ENCODE data around the gene SCP2. TPM values are rescaled to one million over a fixed set of nuclear protein-coding genes. Genes with fewer than 3 reads are reported as not detected.

Gene SCP2
- total RNA-seq, 6 experiments from 2014 or later: 207 to 885 (median 634) TPM

GRCh38 chr1:53038566-53038965, 111.5 kb downstream of the SCP2 start:
- Histone ChIP-seq H3K9me3 (no peaks in the 10 kb centered on the region), H3K4me1 (no peaks in the 10 kb centered on the region), H3K4me3 (no peak overlapping the region), H3K27me3 (no peaks in the 10 kb centered on the region), H3K27ac (no peak overlapping the region), H3K36me3 (peaks cover 6 to 65% (median 25%) of the 10 kb centered on the region in 4 donors)
- intact Hi-C loops (cut with DNase I): no loop called here
- ATAC-seq (no peak), DNase-seq (no peak)
- TF ChIP-seq CTCF (IDR thresholded peaks at IDR 0.05) (no peak), POLR2A (IDR thresholded peaks at IDR 0.05) (no peak)
- 98% methylated on average over 3 of the region's 3 CpGs for WGBS (ENCODE audit: insufficient coverage, low coverage, low lambda C conversion rate, missing lambda C conversion rate)

- Histone ChIP-seq H3K27ac (no peak overlapping the region), H3K36me3 (peaks cover 9 to 79% (median 28%) of the 10 kb centered on the region in 4 donors), H3K4me1 (peaks cover 0 to 12% (median 4%) of the 10 kb centered on the region in 4 donors), H3K4me3 (no peak overlapping the region), H3K27me3 (no peaks in the 10 kb centered on the region), H3K9me3 (no peaks in the 10 kb centered on the region)
- no peak for ATAC-seq
- TF ChIP-seq CTCF (IDR thresholded peaks at IDR 0.05): no peak
- no peak for TF ChIP-seq POLR2A (IDR thresholded peaks at IDR 0.05)
- intact Hi-C loops (cut with DNase I): no loop called here
- DNase-seq: no peak
Measured at GRCh38 chr1:53043271-53043670, 116.2 kb downstream of the SCP2 start.

GRCh38 chr1:53044926-53045325, 117.8 kb downstream of the SCP2 start:
- H3K4me1 ChIP-seq: peaks cover 0 to 12% (median 4%) of the 10 kb centered on the region in 4 donors
- H3K36me3 ChIP-seq: peaks cover 4 to 79% (median 27%) of the 10 kb centered on the region in 4 donors
- 81% methylated on average over 5 of the region's 5 CpGs for WGBS (ENCODE audit: insufficient coverage, low coverage, low lambda C conversion rate, missing lambda C conversion rate)
- no peaks in the 10 kb centered on the region for H3K9me3 ChIP-seq
- ATAC-seq: no peak
- H3K27ac ChIP-seq: no peak overlapping the region
- no peak for TF ChIP-seq CTCF (IDR thresholded peaks at IDR 0.05)
- TF ChIP-seq POLR2A (IDR thresholded peaks at IDR 0.05): no peak
- intact Hi-C loops (cut with DNase I): no loop called here
- no peak for DNase-seq
- H3K4me3 ChIP-seq: no peak overlapping the region
- H3K27me3 ChIP-seq: no peaks in the 10 kb centered on the region

- no CpG with 5 or more reads among the region's 2 CpGs for WGBS (ENCODE audit: insufficient coverage, low coverage, low lambda C conversion rate, missing lambda C conversion rate)
- no peaks in the 10 kb centered on the region for H3K27me3 ChIP-seq
- ATAC-seq (peak; percentile 78 to 91 (median 84)), DNase-seq (peak in 2 of 3 donors; percentile 66 to 68)
- no peaks in the 10 kb centered on the region for H3K9me3 ChIP-seq
- peaks cover 0 to 79% (median 29%) of the 10 kb centered on the region in 4 donors for H3K36me3 ChIP-seq
- no peak overlapping the region for H3K27ac ChIP-seq
- TF ChIP-seq POLR2A (IDR thresholded peaks at IDR 0.05) (no peak), CTCF (IDR thresholded peaks at IDR 0.05) (no peak)
- H3K4me3 ChIP-seq: no peak overlapping the region
- intact Hi-C loops (cut with DNase I): no loop called here
- H3K4me1 ChIP-seq: peaks cover 0 to 12% (median 4%) of the 10 kb centered on the region in 4 donors
Measured at GRCh38 chr1:53046930-53047329, 119.9 kb downstream of the SCP2 start.

Measured in right lobe of liver (tissue), 6 donors.